T-cell (primary cell): ENCODE measurements around the gene ZSCAN25. TPM values are rescaled to one million over a fixed set of nuclear protein-coding genes. Genes with fewer than 3 reads are reported as not detected.
A peak's percentile ranks its signal among the peaks of the same experiment; 100 is the strongest.
"Not testable (repeated sequence)": the region's sequence is repeated elsewhere in the genome, so short reads cannot be mapped to it uniquely, and the experiment has no call there.

ENCODE experiments used
- ATAC-seq, 4 experiments: fragments of 200-7000 bp in 3 of 4; fragments of 150-1000 bp in 1 of 4; cut with Tn5 transposase; replicated peaks in 1 of 4; 1 replicate in 3 of 4; 2 replicates in 1 of 4; pipeline ENCODE4 v1.10.0; 2021; ENCODE audit warnings: moderate library complexity in 3 of 4, mild to moderate bottlenecking in 2 of 4, moderate number of reproducible peaks in 1 of 4
- CTCF ChIA-PET, 2 donors: fragments of 300-600 bp; sonication (Branson Sonifier 250); formaldehyde crosslinking; loops; one replicate each; lab custom pipeline; 2022; ENCODE audit warnings: antibody characterized with exemption in 2 of 2; lab: Charles Lee
- POLR2A ChIA-PET, 2 donors: fragments of 300-600 bp; sonication (Branson Sonifier 250); formaldehyde crosslinking; loops; one replicate each; lab custom pipeline; 2022; ENCODE audit warnings: antibody characterized with exemption in 2 of 2; lab: Charles Lee
- DNase-seq, 35 experiments: peaks; one replicate each; pipeline versions ENCODE4 v3.0.0 to v3.0.0-alpha.2; 2013 to 2023
- H3K27ac ChIP-seq: one replicate; pipeline ENCODE4 v1.5.1; 2013; ENCODE audit warnings: low read length
- H3K27me3 ChIP-seq, 2 experiments: replicated peaks in 1 of 2; 1 replicate in 1 of 2; 2 replicates in 1 of 2; pipeline versions ENCODE4 v1.6.1 to v1.7.0; 2013; ENCODE audit warnings: low read length in 1 of 2, mixed read lengths in 1 of 2; ENCODE audit not compliant: control insufficient read depth in 2 of 2, insufficient read depth in 2 of 2; ENCODE audit errors: extremely low read depth in 1 of 2
- H3K36me3 ChIP-seq, 2 donors: 1 replicate in 1 of 2; 2 replicates in 1 of 2; pipeline versions ENCODE4 v1.6.1 to v1.7.0; 2013; ENCODE audit warnings: low read length in 1 of 2; ENCODE audit not compliant: control insufficient read depth in 2 of 2, insufficient read depth in 1 of 2; ENCODE audit errors: extremely low read depth in 1 of 2
- H3K4me1 ChIP-seq, 2 experiments: 1 replicate in 1 of 2; 2 replicates in 1 of 2; pipeline versions ENCODE4 v1.6.1 to v1.7.0; 2013; ENCODE audit warnings: low read length in 2 of 2, mixed read lengths in 1 of 2; ENCODE audit not compliant: insufficient read depth in 2 of 2, control insufficient read depth in 1 of 2; ENCODE audit errors: extremely low read depth in 1 of 2
- H3K4me3 ChIP-seq, 2 donors: 1 replicate in 1 of 2; 2 replicates in 1 of 2; pipeline versions ENCODE4 v1.5.1 to v1.7.0; 2013; ENCODE audit warnings: mild to moderate bottlenecking in 2 of 2, low read length in 1 of 2, moderate library complexity in 1 of 2; ENCODE audit not compliant: control insufficient read depth in 1 of 2; ENCODE audit errors: extremely low read depth in 1 of 2
- H3K9me3 ChIP-seq: 2 replicates; pipeline ENCODE4 v1.7.0; 2013
- H3K27ac Mint-ChIP-seq, 2 donors: one replicate each; pipeline ENCODE4 v1.8.0; 2020 to 2021; ENCODE audit warnings: mild to moderate bottlenecking in 2 of 2, mixed read lengths in 2 of 2
- H3K27me3 Mint-ChIP-seq, 2 donors: one replicate each; pipeline ENCODE4 v1.8.0; 2021 to 2022; ENCODE audit warnings: mixed read lengths in 2 of 2
- H3K36me3 Mint-ChIP-seq: one replicate; pipeline ENCODE4 v1.8.0; 2021; ENCODE audit warnings: mixed read lengths
- H3K4me1 Mint-ChIP-seq, 3 donors: one replicate each; pipeline ENCODE4 v1.8.0; 2020 to 2022; ENCODE audit warnings: mixed read lengths in 3 of 3, mild to moderate bottlenecking in 1 of 3
- H3K4me3 Mint-ChIP-seq, 3 donors: one replicate each; pipeline ENCODE4 v1.8.0; 2020 to 2022; ENCODE audit warnings: mild to moderate bottlenecking in 3 of 3, mixed read lengths in 3 of 3, moderate library complexity in 3 of 3
- H3K9me3 Mint-ChIP-seq, 3 donors: one replicate each; pipeline ENCODE4 v1.8.0; 2020 to 2022; ENCODE audit warnings: mixed read lengths in 3 of 3
- WGBS: methylation state at CpG from one replicate; pipeline ENCODE4 v1.1.5; 2013; ENCODE audit warnings: missing lambda C conversion rate; ENCODE audit not compliant: insufficient coverage; 5-methylcytosine and 5-hydroxymethylcytosine counted together
- total RNA-seq, 35 experiments: library from RNA in 6 of 35; stranded (reverse) in 6 of 35; fragments of 120-200 nt in 1 of 35; gene quantifications; one replicate each; pipeline versions ENCODE4 v1.2.1 to v1.2.4 and lab custom pipeline; 2013 to 2026

Gene ZSCAN25
- total RNA-seq, 5 donors from 2014 or later (not counting 1 experiment from before 2014, with no cell fraction given): 43.1 to 50.3 (median 49.8) TPM

DNA sequence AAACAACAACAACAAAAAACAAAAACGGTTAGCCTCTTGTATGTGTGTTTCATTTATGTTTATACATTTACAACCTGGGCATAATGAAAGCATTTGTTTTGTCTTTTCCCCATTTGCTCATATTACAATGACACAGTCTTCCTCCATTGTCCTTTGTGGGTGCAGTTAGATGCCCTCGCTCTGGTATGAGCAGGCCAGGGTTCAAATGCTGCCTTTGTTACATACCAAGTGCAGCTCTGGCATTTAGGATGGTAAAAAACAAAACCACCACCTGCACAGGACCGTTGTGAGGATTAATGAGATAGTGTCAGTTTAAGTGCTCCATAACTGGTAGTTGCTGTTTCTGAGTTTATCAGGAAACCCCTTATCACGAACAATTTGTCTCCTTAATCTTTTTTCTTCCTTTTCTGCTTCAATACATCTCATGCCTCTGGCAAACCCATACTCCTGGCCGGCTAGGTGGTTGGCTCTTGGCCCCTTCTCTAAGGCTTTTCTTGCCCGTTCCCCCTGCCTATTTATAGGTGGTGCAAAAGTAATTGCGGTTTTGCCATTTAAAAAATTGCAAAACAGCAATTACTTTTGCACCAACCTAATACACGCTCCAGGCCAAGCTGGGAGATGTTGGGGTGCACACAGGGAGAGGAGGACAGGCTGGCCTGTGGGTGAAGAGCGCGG, 37.3 kb upstream of the ZSCAN25 start:
- no peaks in the 10 kb centered on the region for H3K9me3 Mint-ChIP-seq
- Histone ChIP-seq H3K36me3 (no peaks in the 10 kb centered on the region), H3K27me3 (no peaks in the 10 kb centered on the region), H3K4me3 (peak overlapping the region; percentile 63 to 86), H3K9me3 (no peaks in the 10 kb centered on the region), H3K4me1 (peaks cover 0 to 15% of the 10 kb centered on the region in 2 experiments), H3K27ac (peak overlapping the region; percentile 6)
- peak overlapping the region; percentile 82 to 91 (median 91) for H3K4me3 Mint-ChIP-seq
- DNase-seq (no peak), ATAC-seq (no peak)
- ChIA-PET POLR2A (interaction anchor here in 1 of 2 donors (0.6 kb wide), 1 partner anchor 8 kb away, joined by 4 read pairs; no protein-coding TSS in a partner anchor), CTCF (interaction anchor here in 1 of 2 donors (0.5 to 0.9 kb wide), 2 partner anchors 157 to 171 kb away, joined by 3 read pairs; partner anchors contain the start of gene PDAP1)
- H3K4me1 Mint-ChIP-seq: peaks cover 12 to 15% (median 14%) of the 10 kb centered on the region in 3 donors
- no peaks in the 10 kb centered on the region for H3K36me3 Mint-ChIP-seq
- WGBS: 56% methylated on average over 3 of the region's 10 CpGs
- no peaks in the 10 kb centered on the region for H3K27me3 Mint-ChIP-seq
- peak overlapping the region; percentile 71 to 72 for H3K27ac Mint-ChIP-seq

DNA sequence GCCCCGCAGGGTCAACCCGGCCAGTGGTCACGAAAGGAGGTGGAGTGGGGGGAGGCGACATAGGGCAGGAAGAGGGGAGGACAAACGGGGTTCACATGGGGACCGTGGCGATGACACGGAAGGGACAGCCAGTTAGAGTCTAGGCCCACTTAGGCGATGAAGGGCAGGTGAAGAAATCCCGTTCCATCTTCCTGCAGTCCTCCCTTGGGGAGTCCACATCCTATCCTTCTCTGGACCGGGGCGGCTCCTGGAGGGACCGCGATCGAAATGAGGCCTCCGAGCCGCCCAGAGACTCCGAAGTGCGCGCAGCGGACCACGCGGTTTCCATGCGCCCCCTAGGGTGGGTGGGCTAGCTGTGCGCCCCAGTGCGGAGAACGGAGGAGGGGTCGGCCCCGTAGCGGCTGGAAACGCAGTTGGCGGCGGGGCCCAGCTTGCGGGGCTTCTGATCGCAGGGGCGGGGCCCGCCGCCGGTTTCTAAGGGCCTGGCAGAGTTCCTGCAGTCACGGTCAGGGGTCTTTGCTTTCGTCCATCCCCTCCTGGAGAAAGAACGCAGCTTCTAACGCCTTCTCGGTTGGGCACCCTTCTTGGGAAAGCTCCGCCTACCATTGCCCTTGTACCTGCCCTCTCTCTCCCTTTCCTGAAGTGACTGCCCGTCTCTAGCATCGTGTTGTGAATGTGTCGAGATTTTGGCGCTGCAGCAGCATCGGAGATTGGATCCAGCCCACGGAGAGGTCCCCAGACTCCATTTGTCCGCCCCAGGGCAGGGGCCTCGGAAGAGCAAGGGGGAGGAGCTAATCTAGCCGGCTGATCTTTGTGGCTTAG, 36.6 kb upstream of the ZSCAN25 start:
- ATAC-seq (peak; percentile 83 to 90 (median 85)), DNase-seq (peak in 34 of 35 experiments; percentile 16 to 74 (median 50))
- Histone ChIP-seq H3K9me3 (no peaks in the 10 kb centered on the region), H3K4me3 (peak overlapping the region; percentile 63 to 86), H3K4me1 (peaks cover 0 to 15% of the 10 kb centered on the region in 2 experiments), H3K36me3 (no peaks in the 10 kb centered on the region), H3K27me3 (no peaks in the 10 kb centered on the region), H3K27ac (peak overlapping the region; percentile 39)
- 2% methylated on average over 43 of the region's 54 CpGs for WGBS
- Mint-ChIP-seq H3K27me3 (no peaks in the 10 kb centered on the region), H3K9me3 (no peaks in the 10 kb centered on the region), H3K4me3 (peak overlapping the region; percentile 82 to 91 (median 91)), H3K27ac (peak overlapping the region; percentile 76 to 81), H3K36me3 (no peaks in the 10 kb centered on the region), H3K4me1 (peaks cover 12 to 15% (median 14%) of the 10 kb centered on the region in 3 donors)
- POLR2A ChIA-PET: interaction anchor here (0.6 to 0.7 kb wide), 4 partner anchors 9 to 257 kb away, joined by 3 to 7 read pairs (median 4); partner anchors contain the start of gene ZSCAN25 (in 1 of the 2)
- CTCF ChIA-PET: interaction anchor here in 1 of 2 donors (0.5 to 0.9 kb wide), 2 partner anchors 20 to 172 kb away, joined by 3 to 4 read pairs; partner anchors contain the start of gene PDAP1

DNA sequence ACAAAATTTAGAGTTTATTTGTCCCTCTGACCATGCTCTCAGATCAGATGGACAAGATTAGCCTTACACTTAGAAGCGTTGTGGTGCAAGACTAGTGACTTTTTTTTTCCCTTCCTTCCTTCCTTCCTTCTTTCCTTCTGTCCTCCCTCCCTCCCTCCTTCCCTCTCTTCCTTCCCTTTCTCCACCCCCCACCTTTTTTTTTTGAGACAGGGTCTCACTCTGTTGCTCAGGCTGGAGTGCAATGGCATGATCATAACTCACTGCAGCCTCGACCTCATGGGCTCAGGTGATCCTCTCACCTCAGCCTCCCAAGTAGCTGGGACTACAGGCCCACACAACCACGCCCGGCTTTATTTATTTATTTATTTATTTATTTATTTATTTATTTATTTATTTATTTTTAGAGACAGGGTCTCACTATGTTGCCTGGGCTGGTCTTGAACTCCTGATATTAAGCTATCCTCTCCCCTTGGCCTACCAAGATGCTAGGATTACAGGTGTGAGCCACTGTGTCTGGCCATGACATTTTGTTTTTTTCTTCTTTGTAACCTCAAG, 35.9 kb upstream of the ZSCAN25 start:
- H3K4me3 Mint-ChIP-seq: peak overlapping the region; percentile 82 to 91 (median 91)
- H3K4me3 ChIP-seq: peak overlapping the region; percentile 63 to 86

DNA sequence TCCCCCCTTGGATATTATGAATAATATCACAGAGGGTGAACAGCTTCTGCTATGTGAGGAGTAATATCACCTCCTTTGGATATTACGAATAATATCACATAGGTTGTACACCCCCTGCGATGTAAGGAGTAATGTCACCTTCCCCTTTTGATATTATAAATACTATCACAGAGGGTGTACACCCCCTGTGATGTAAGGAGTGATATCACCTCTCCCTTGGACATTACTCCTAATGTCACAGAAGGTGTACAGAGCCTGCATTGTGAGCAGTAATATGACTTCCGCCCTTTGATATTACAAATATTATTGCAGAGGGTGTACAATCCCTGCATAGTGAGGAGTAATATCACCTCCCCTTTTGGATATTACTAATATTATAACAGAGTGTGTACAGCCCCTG, 27.9 kb upstream of the ZSCAN25 start:
- CTCF ChIA-PET: no interaction called here
- H3K9me3 ChIP-seq: no peaks in the 10 kb centered on the region
- no CpG with 5 or more reads among the region's 3 CpGs for WGBS
- peaks cover 5 to 6% of the 10 kb centered on the region in 2 donors for H3K27me3 Mint-ChIP-seq
- H3K27ac ChIP-seq: no peak overlapping the region
- H3K36me3 ChIP-seq: no peaks in the 10 kb centered on the region
- H3K4me1 ChIP-seq: no peaks in the 10 kb centered on the region
- no peak overlapping the region for H3K27ac Mint-ChIP-seq
- no peak overlapping the region for H3K4me3 ChIP-seq
- H3K4me3 Mint-ChIP-seq: no peak overlapping the region
- POLR2A ChIA-PET: no interaction called here
- no peaks in the 10 kb centered on the region for H3K27me3 ChIP-seq
- H3K36me3 Mint-ChIP-seq: no peaks in the 10 kb centered on the region
- H3K4me1 Mint-ChIP-seq: no peaks in the 10 kb centered on the region
- DNase-seq: no peak
- H3K9me3 Mint-ChIP-seq: no peaks in the 10 kb centered on the region
- ATAC-seq: no peak

More for the DNA sequence above, 35.9 kb upstream of the ZSCAN25 start:
- H3K36me3 Mint-ChIP-seq, H3K9me3 ChIP-seq, H3K9me3 Mint-ChIP-seq, DNase-seq, H3K27me3 ChIP-seq, H3K27me3 Mint-ChIP-seq, ATAC-seq, H3K36me3 ChIP-seq: not testable (repeated sequence)
- WGBS: no CpG with 5 or more reads among the region's 4 CpGs
- peaks cover 12 to 15% (median 14%) of the 10 kb centered on the region in 3 donors for H3K4me1 Mint-ChIP-seq
- ChIA-PET CTCF (interaction anchor here in 1 of 2 donors (0.5 kb wide), 1 partner anchor 21 kb away, joined by 4 read pairs; no protein-coding TSS in a partner anchor), POLR2A (interaction anchor here (0.6 to 0.7 kb wide), 3 partner anchors 36 to 257 kb away, joined by 3 to 7 read pairs (median 4); partner anchors contain the start of gene ZSCAN25 (in 1 of the 2))
- Histone ChIP-seq H3K27ac (peak overlapping the region; percentile 39), H3K4me1 (peaks cover 0 to 15% of the 10 kb centered on the region in 2 experiments)
- H3K27ac Mint-ChIP-seq: peak overlapping the region; percentile 76 to 81

DNA sequence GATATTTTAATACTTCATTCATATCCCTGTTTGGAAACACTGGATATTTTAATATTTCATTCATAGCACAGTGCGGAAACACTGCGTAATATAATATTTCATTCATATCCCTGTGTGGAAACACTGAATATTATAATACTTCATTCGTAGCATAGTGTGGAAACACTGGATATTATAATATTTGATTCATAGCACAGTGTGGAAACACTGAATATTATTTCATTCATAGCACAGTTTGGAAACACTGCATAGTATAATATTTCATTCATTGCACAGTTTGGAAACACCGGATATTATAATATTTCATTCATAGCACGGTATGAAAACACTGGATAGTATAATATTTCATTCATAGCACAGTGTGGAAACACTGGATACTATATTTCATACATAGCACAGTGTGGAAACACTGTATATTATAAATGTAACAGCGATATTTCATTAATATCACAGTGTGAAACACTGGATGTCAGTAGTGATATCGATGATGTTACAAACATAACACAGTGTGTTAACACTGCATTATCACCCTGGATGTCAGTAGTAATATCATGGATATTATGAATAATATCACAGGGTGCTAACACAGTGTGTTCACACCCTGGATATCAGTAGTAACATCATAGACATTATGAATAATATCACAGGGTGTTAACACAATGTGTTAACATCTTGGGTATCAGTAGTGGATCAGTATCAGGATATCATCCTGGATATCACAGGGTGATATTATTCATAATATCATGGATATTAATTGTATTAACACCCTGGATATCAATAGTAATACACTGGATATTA, 21.6 kb upstream of the ZSCAN25 start:
- ChIA-PET CTCF (no interaction called here), POLR2A (no interaction called here)
- WGBS: no CpG with 5 or more reads among the region's 7 CpGs
- Mint-ChIP-seq H3K9me3 (no peaks in the 10 kb centered on the region), H3K27me3 (no peaks in the 10 kb centered on the region), H3K27ac (no peak overlapping the region), H3K36me3 (no peaks in the 10 kb centered on the region), H3K4me3 (no peak overlapping the region), H3K4me1 (no peaks in the 10 kb centered on the region)
- Histone ChIP-seq H3K27ac (no peak overlapping the region), H3K9me3 (no peaks in the 10 kb centered on the region), H3K27me3 (no peaks in the 10 kb centered on the region), H3K4me1 (no peaks in the 10 kb centered on the region), H3K36me3 (no peaks in the 10 kb centered on the region), H3K4me3 (no peak overlapping the region)
- DNase-seq: no peak
- ATAC-seq: peak in 3 of 4 experiments; percentile 34 to 47 (median 36)
